HG02571 (cell line): Measurements from ENCODE around the gene BANP.
"Not testable (repeated sequence)": the region's sequence is repeated elsewhere in the genome, so short reads cannot be mapped to it uniquely, and the experiment has no call there.

Source experiments
- ATAC-seq: cut with Tn5 transposase; IDR thresholded peaks from one replicate; pipeline ENCODE4 v1.9.1; 2021; ENCODE audit warnings: mild to moderate bottlenecking, moderate library complexity; ENCODE audit not compliant: unreplicated experiment

BANP gene

DNA sequence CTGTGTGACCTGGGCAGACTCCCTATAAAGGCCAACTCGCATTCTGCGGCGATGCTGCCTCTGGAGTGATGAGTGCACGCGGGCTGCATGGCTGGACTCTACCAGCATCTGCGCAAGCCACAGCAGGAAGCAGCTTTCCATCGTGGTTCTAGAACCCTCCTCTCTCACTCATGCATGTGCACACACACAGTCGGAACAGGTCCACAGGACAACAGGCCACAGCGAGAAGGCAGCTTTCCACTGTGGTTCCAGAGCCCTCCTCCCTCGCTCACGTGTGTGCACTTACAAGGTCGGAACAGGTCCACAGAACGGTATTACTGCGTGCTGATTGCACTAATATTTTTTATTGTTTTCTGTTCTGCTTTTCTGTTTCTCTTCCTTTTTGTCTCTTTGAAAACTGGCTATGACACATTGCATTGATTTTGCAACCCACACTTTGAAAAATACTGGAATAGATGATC lies 92.9 kb downstream of the BANP start:
- ATAC-seq: peak; percentile 48

DNA sequence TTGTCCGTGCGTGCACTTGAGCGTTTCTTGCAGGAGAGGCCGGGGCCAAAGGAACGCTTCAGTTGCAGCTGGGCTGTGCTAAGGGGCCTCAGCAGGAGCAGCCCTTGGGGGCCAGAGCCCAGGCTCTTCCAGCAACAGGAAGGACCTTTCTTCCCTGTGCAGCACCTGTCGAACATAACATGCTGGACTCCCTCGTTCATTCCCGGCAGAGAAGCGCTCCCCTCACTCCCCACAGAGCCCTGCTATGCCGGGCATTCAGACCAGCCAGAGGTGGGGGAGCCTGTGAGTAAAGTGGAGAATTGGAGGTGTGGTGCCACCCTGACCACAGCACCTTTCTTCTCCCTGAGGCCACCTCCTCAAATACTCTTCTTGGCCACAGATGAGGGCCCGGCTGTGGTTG lies 94.1 kb downstream of the BANP start:
- not testable (repeated sequence) for ATAC-seq

DNA sequence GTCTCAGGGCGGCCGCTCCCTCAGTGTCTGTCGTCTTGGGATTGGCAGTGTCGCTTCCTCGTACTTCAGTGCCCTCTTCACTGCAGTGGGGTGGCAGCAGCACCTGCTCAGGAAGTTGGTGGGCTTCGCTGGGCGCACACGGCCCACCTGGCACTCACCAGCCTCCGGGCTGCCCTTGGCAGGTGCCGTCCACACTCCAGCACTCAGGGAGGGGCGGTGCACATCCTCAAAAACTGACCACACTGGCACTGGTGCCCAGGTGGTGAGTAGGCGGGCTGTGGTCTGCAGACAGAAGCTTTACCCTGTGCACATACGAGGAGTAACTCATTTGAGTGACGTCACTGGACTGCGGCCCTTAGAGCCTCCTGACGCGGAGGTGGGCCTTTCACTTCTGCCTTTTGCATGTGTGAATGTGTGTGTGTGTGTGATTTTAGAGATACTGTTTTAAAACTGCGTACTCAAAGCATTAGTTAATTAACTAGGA lies 94.6 kb downstream of the BANP start:
- peak; percentile 77 for ATAC-seq

DNA sequence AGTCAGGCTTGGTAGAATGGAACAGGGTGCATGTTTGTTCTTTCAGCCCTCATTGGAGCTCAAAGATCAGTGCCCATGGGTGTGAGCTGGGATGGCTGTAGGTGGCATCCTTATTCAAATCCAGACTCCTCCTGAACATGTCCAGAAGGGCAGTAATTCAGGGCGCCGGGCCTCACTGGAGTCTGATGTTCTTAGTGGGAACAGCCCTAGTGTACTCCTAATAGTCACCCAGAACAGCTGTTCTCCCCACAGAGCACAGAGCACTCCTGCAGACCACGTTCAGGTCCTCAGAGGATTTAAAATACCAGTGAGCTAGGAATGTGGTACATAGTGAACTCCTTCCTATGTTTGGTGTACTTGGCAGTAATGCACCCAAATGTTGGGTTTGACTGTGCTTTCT lies 96.2 kb downstream of the BANP start:
- ATAC-seq: no peak

DNA sequence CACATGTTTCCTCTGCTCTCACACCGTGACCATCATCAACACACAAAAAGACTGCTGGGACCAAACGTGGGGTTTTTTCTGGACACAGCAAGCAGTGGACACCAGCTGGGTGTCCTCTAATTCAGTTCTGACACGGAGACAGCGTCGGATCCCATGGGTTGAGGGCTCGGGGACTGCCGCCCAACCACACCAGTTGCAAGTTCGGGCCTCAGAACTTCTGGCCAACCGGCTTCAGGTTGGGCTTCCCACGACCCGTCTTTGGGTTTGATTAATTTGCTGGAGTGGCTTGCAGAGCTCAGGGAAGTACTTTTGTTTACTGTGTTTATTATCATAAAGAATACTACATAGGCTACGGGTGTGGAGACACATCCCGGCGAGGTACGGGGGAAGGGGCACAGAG lies 97.8 kb downstream of the BANP start:
- no peak for ATAC-seq

DNA sequence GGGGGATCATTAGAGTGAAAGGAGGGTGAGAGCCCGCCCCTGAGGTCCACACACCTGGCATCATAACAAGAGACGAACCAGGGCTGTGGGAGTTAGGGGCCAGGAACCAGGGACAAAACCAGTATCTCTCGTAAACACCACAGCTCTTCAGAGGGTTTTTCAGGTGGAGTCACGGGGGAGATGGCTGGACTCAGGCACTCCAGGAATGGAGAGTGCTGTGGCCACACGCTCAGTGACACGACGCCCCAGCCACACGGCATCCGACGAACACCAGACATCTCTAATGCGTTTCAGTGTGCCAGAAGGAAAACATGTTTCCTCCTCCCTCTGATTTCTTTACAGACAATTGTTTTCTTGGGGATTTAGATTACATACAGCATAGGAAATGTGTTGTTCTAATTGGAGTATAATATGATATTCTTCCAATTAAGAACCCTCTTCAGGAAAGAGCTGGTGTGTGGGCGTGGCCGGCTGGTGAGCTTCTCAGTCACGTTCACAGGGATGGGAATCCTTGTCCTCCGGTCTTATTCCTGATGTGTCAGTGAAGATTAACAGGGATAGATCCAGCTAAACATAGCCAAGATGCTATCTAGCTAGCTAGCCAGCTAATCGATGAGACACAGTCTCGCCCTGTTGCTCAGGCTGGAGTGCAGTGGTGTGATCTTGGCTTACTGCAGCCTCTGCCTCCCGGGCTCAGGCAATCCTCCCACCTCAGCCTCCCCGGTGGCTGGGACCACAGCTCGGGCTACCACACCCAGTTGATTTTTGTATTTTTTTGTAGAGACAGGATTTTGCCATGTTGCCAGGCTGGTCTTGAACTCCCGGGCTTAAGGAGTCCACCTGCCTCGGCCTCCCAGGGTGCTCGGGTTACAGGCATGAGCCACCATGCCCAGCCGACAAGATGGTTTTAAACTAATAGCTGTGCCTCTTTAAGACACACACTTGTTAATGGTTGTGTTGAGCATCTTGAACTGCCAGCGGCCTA lies 98.6 kb downstream of the BANP start:
- no peak for ATAC-seq

DNA sequence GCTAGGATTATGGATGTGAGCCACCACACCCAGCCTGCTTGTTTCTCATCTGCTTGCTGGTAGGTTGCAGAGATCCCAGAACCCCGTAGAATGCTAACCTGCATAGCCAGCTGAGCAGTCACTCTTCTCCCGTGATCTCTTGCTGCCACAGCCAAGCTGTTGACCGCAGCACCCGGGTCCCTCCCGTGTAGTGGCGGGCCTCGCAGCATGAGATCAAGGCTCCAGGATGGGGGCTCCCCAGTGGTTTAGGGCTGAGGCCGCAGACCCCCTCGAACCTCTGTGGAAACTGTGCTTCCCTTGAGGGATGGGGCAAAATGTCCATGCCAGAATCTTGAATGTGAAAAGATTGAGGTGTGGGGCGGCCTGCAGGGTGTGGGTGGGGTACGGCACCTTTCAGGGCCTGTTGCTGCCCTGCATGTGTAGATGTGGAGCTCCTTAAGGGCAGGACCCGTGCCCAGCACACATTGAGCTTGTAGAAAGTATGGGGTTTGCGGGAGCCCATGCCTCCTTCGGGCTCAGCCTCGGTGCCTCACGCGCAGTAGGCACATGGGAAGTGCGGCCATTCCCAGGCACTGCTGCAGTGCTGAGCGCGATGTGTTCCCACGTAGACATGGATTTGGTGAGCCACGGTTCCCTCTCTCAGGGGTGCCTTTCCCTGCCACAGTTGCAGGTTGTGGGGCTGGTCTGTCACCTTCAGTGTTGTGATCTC lies 99.9 kb downstream of the BANP start:
- ATAC-seq: no peak

DNA sequence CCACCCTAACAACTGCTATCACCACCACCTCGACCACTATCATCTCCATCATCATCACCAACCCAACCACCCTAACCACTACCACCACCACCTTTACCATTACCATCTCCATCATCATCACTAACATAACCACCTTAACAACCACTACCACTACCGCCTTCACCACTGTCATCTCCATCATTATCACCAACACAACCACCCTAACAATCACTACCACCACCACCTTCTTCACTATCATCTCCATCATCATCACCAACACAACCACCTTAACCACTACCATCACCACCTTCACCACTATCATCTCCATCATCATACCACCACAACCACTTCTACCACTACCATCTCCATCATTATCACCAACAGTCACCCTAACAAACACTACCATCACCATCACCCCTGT lies 101.4 kb downstream of the BANP start:
- no peak for ATAC-seq

DNA sequence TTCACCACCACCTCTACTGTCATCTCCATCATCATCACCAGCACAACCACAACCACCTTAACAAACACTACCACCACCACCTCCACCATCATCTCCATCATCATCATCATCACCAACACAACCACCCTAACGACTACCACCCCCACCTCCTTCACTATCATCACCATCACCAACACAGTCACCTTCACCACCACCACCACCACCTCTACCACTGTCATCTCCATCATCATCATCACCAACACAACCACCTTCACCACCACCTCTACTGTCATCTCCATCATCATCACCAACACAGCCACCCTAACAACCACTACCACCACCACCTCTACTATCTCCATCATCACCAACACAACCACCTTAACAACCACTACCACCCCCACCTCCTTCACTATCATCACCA lies 102.2 kb downstream of the BANP start:
- ATAC-seq: not testable (repeated sequence)

DNA sequence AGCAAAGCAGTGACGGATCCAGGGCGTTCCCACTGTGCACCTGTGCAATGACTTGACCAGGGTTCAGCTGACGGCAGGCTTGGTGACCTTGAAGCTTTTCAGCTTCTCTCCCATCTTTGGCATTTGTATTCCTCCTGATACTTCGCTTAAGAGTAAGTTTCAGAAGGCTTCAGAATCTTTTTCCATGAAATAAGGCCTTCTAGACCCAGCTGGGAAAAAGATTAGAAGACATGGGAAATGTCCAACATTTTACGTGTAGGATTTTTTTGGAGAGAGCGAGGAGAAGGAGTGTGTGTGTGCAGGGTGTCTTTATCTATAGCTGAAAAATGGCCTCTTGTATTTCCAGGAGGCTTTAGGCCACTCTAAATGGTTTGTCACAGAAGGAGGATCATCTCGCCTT lies 104.1 kb downstream of the BANP start:
- no peak for ATAC-seq

DNA sequence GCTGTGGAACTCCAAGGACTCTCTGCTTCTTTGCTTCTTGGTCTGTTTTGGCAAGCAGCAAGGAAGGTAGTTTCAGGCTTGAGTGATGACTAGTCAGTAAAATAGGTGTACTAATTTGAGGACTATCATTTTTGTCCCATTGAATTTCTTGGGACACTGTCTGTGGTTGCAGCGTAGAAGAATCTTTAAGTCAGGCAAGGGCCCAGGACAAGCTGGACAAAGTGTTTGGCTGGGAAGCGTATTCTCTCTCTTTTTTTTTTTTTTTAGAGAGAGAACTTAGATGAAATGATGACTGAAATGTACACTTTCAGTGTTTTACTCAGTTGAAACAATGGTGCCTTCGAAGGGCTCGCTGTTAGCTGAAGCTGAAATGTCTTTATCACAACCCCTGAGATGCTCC lies 105.0 kb downstream of the BANP start:
- no peak for ATAC-seq

DNA sequence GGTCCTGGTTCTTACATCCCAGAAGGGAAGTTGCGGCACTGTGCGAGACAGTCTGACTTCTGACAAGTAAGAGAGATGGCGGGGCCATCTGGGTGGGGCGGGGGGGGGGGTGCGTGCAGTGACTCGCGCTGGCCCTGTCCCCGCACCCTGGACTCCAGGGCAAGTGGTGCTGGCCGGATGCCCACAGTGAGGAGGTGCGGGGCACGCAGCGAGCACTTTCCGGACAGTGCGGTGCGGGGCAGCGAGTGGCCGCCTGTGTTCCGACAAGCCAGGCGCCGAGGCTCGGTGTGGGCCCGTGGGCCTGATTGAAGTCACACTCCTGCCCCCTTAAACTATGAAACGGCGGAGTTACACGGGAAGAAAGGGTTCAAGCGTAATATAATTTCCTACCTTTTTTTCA lies 106.4 kb downstream of the BANP start:
- ATAC-seq: no peak

DNA sequence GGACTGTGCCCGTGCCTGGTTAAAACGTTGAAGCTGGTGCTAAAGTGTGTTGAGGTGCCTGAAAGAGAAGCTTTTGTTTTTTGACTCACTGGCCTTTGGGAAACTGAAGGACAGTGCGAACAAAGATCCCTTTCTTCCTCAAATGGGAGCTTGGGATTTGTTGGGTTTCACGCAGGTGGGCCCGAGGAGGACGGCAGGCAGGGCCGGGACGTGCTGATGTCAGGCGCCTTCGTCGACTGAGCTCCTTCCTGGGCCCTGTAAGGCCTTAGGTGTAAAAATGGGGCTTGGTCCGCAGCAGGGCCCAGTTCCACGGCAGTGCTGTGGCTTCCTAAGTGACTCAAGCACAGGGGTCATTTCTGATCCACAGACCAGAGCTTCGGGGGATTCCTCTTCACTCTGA lies 106.9 kb downstream of the BANP start:
- no peak for ATAC-seq

DNA sequence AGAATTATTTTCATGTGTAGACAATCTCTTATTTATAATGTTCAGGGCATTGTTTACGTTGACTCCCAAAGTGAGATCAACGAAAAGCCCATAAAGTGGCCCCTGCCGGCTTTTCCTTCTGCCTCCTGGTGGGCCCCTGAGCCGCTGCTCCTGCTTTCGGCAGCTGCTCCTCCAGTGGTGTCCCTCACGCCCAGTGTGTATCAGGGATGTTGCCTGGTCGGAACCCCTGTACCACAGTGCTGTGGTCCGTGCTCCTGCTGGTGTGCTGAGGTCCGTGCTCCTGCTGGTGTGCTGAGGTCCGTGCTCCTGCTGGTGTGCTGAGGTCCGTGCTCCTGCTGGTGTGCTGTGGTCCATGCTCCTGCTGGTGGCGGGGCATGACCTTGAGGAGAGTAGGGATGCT lies 107.6 kb downstream of the BANP start:
- no peak for ATAC-seq

DNA sequence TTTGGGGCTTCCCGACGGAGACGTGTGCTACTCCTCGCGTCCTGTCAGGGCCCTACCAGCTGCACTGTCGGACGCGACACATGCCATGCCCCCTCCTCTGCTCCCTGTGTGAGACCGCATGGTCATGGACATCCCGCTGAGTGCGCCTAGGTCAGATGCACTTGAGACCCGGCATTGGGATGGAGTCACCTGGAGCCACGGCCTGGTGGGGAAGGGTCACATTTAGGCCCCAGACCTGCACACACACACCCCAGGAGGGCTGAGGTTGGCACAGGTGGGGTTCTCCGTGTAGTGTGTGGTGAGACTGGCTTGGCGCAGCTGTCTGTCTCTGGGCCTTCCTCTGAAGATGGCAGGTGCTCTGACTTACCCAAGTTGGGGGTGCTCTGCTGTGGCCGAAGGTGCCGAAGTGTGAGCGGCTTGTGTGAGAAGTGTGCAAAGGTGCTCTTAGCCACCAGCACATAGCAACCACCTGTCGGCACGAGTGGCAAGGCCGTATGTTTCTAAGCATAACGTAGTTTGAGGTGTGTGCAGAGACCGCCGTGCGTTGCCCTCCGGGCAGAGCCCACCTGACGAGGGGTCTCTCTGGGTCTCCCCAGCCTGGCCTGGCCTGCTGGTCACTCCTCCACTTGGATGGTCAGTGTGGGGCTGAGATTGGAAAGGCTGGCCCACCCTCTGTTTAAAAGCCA lies 108.6 kb downstream of the BANP start:
- no peak for ATAC-seq

DNA sequence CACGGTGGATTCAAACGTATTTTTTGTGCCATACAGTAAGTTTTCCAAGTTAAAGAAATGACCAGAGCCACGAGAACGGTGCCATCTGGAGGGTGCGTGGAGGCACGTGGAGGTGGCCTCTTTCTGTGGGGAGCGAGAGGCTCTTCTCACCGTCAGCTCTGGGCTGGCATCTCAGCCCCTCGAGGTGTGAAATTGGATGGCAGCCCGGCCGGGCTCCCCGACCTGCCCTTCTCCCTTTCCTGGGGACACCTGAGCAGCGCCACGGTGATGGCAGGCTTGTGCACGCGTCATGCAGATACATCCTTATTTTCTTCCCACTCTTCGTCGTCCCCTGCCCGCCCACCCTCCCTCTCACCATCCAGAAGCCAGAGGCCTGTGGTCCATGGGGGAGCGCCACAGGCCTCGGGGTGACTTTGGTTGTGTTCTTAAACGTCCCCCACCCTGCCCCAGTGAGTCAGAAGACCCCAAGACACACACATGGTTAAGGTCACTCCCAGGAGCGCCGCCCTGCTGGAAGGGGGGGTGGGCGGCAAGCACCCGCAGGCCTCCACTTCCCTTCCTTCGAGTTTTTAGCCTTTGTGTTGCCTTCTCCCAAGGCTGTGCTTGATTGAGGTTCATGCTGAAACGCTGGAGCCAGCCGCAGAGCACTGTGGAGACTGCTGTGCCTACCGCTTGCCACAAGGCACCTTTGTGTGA lies 109.4 kb downstream of the BANP start:
- ATAC-seq: no peak

DNA sequence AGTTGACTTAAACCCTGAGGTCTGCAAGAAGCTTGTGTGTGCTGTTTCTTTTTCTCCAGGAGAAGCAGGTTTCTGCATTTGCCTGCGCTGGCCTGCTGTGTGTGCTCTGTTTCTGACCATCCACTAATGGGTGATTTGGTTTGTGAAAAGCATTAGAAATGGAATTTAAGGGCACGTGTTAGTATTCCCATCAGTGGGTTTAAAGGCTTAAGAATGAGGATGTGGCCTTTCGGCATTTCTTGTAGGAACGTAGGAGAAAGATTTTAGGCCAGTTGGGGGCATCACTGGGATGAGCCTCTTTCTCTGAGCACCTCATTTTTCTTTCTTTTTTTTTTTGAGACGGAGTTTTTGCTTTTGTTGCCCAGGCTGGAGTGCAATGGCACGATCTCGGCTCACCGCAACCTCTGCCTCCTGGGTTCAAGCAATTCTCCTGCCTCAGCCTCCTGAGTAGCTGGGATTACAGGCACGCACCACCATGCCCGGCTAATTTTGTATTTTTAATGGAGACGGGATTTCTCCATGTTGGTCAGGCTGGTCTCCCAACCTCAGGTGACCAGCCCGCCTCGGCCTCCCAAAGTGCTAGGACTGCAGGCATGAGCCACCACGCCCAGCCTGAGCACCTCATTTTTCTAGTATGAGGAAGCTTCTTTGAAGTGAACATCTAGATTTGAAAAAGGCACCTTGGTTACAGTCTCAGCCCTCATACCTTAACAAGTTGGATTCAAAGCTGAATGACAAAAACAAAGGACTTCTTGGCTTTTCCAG lies 110.3 kb downstream of the BANP start:
- no peak for ATAC-seq

DNA sequence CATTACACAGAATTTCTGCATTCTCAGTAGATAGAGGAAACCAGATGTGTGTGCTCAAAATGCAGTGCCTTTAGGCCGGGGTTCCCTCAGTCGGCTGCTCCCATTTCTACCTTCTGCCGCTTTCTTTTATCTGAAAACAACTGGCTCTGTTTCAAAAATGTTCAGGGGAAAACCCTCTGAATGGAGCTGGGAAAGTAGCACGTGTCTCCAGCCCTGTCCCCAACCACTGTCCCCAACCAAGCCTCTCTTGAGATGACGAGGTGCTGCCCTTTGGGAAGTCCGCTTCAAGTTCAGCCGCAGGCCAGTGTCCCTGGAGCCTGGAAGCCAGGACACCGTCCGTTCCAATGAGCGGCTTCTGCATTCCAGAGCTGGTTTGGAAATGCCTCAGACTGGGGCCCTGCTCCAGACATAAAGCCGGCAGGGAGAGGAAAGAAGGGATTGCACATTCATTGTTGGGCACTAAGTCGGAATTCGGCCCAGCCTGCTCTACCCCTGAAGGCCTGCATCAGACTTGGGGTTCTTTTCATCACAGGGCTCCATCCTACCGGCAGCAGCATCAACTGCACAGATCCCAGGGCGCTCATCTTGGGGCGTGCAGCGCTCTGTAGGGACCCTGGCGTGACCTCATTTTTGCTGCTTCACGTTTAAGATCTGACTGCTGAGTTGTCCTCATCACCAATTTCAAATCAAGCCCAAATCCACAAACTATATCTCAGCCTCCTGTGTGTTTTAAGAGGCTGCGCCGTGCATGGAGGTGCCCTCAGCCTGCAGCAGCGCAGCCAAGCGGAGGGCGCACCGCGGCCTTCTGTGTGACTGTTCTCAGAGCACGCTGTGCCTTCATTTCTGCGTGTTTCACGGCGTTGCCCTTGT lies 111.3 kb downstream of the BANP start:
- no peak for ATAC-seq

DNA sequence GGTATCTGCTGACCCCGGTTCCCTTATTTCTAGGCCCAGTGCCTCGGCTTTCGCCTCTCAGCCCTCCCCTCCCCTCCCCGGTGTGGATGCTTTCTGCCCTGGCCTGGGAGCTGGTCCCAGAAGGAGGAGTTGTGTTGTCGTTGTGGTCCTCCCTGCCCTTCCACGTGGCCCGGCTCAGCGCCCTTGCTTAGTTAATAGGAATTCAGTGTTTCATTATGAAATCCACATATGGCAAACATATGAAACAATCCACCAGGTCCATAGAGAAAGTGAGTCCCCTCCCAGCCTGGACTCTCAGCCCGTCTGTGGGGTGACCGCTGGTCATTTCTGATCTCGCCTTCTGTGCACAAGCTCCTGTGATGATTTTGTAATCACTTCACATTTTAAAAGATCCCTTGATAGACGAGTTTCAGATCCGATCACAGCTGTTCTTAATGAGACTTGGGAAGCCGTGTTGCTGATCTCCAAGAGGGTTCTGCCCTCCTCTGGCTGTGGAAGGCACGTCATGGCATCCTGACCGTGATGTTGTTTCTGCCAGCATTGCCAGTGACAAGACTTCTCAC lies 112.1 kb downstream of the BANP start:
- ATAC-seq: no peak
